SW 1271 (cell line): Measurements from ENCODE around the gene UPP2.

Source experiments
- DNase-seq, 2 experiments: peaks; one replicate each; lab custom pipeline; 2025; lab: John Stamatoyannopoulos, UW

The UPP2 gene

GRCh38 chr2:158101384-158101926 lies at the start of gene UPP2:
Gene UPP2 (plus strand): TSS chr2:158101876. CDS start chr2:158102064, 188 bp downstream.
- no peak for DNase-seq

GRCh38 chr2:158052761-158053160 lies 48.9 kb upstream of the UPP2 start:
- DNase-seq: no peak

DNA sequence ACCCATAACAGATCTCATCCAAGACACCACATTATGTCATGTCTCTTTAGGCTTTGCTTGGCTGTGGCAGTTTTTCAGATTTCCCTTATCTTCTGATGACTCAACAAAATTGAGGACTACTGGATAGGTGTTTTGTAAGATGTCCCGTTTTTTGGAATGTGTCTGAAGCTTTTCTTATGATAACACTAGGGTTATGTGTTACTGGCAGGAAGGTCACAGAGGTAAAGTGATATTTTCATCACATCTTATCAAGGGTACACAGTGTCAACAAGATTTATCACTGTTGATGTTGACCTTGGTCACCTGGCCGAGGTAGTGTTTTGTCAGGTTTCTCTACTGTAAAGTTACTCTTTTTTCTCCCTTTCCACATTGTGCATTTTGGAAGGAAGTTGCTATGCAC lies 44.8 kb upstream of the UPP2 start:
- no peak for DNase-seq

DNA sequence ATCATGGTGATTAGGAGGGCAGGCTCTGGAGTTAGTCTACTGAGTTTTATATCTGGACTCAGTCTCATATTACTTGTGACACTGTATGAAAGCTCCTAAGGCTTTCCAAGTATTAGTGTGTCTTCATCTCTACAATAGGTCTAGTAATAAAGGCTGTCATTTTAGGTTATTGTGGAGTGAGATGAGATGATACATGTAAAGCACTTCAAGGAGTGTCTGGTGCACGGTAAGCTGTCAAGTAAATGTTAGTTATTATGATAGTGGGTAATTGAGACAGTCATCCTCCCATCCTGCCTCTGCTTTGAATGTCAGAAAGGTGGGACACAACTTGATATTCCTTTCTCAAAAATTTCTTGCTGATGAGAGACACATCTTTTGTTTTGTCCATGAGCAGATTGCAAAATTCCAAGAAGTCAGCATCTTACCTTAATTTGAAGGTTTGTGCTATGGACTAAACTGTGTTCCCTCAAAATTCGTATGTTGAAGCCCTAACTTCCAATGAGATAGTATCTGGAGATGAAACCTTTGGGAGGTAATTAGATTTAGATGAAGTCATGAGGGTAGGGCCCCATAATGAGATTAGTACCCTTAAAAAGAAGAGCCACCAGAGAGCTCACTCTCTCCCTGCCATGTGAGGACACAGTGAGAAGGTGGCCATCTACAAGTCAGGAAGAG lies 41.4 kb upstream of the UPP2 start:
- DNase-seq: no peak

- no peak for DNase-seq
Measured at GRCh38 chr2:158060835-158061435, 40.7 kb upstream of the UPP2 start.

- no peak for DNase-seq
Measured at GRCh38 chr2:158061763-158062162, 39.9 kb upstream of the UPP2 start.

DNA sequence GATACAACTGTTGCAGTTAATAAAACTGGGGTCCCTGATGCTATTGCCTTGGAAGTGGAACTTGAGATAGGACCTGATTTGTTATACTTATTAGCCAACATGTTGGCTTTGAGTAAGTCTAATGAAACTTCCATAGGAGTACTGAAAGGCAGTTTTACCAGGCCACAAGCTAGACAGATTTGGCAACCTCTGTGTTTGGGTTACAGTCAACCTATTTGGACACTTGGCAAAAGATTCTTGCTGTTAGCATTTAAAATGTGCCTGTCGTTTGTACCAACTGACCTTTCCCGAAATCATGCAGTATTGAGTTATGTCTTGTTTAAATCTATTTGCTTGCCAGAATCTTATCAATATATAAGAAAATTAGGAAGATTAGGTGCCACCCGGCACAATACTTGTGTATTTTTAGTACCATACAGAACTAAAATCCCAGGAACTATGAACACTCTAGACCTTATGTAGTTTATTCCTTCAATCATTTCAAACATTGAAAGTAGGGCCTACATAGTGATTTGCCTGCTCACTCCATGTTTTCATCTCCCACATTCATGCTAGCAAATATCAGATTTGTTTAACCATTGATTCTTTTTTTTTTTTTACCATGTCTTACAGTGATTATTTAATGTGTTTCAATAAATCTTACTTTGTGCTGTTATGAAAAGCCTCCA lies 35.5 kb upstream of the UPP2 start:
- DNase-seq: no peak

GRCh38 chr2:158071018-158071417 lies 30.7 kb upstream of the UPP2 start:
- DNase-seq: no peak

GRCh38 chr2:158072361-158072760 lies 29.3 kb upstream of the UPP2 start:
- no peak for DNase-seq

DNA sequence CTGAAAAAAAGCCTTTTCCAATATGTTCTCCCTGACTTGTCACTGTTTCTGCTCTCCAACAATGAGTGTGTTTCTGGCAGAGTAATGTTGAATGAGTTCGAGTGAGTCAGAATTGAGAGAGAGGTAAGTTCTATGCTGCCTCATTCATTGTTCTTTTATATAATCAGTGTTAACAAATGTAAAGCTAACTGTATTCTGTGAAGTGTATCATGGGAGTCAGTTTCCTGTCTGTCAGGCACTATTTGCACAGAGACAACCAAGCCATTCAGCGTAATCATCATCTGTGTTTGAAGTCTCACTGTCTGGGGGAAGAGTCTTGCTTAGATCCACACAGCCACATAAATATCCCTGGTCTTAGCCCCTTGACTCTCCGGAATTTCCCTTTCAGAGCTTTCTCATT lies 22.0 kb upstream of the UPP2 start:
- no peak for DNase-seq

DNA sequence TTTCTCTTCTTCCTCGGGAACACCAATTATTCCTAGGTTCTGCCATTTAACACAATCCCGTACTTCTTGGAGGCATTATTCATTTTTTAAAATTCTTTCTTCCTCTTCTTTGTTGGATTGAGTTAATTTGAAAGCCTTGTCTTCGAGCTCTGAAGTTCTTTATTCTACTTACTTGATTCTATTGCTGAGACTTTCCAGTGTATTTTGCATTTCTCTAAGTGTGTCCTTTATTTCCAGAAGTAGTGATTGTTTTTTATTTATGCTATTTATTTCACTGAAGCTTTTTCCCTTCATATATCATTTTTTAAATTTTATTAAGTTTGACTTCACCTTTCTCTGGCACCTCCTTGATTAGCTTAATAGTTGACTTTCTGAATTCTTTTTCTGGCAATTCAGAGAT lies 13.6 kb upstream of the UPP2 start:
- DNase-seq: no peak

DNA sequence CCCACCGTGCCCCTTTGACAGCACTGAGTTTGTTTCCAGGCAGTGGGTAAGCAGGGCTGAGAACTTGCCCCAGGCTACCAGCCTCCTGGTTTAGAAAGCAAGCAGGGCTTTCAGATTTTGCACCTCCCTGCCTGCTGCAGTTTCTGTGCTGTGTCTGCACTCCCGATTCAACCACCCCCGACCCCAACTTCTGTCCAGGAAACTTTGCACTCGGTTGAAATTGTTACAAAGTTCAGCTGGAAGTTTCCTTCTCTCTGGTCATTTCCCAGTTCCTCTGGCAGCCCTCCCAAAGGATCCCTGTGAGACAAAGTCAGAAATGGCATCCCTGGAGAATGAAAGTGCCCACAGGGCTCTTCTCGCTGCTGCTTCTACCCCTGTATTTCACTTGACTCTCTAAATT lies 12.4 kb upstream of the UPP2 start:
- DNase-seq: no peak

DNA sequence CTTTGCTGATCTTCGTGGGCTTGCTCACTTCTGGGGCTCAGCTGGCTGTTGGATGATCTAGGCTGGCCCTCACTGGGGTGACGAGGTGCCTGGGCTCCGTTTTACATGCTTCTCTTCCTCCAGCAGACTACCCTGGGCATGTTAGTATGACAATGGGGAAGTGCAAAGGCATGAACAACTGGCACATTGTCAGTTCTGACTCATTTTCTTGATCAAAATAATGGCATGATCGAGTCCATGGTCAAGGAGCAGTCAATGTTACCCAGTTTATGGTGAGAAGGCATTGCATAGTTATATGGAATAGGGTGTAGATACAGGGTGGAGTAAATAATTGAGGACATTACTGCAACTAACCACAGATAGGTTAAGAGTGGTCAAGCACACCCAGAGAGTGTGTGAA lies 10.0 kb upstream of the UPP2 start:
- DNase-seq: no peak

GRCh38 chr2:158094487-158095092 lies 7.1 kb upstream of the UPP2 start:
- no peak for DNase-seq

- DNase-seq: no peak
Measured at GRCh38 chr2:158095269-158095668, 6.4 kb upstream of the UPP2 start.

GRCh38 chr2:158095912-158096311 lies 5.8 kb upstream of the UPP2 start:
- no peak for DNase-seq

GRCh38 chr2:158097481-158097880 lies 4.2 kb upstream of the UPP2 start:
- DNase-seq: no peak

GRCh38 chr2:158098178-158098577 lies 3.5 kb upstream of the UPP2 start:
- no peak for DNase-seq

DNA sequence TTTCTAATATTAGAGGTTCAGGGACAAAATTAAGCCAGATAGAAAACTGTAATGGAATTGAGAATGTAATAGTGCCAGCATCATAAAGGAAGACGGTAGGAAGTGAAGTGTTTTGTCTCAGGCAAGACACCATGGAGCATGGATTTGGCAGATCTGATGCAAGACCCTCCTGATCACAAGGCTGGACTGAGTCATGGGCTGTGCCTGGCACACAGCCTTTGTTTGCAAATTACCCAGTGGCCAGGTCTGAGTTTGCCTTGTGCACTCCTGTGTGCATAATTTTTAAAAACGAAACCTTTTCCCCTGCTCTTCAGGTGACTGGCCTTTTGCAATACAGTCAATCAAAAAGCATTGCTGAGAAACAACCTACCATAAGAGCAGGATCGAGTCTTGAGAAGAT lies 2.0 kb upstream of the UPP2 start:
- DNase-seq: no peak

- no peak for DNase-seq
Measured at GRCh38 chr2:158100411-158100810, 1.3 kb upstream of the UPP2 start.

DNA sequence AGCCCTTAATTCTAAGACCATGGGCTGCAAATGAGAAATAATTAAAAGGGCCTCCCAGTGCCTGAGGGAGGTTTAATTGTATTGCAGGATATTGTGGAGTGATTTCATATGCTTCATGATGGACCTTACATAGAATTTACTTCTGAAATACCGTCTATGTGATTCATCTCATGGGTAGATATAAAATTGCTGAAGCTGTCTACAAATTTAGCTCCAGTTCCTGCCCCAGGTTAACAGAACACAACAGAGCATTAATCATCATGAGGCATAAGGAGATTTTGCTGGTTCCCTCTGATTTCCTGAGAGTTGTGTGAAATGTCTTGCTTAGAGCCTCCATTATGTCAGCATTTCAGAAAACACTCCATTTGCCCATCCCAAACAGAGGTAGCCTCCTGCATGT lies 770 bp downstream of the UPP2 start:
- DNase-seq: no peak

GRCh38 chr2:158103411-158104012 lies 1.8 kb downstream of the UPP2 start:
- no peak for DNase-seq
